Panc1 (cell line): ENCODE data around the gene RNF11. TPM values are rescaled to one million over a fixed set of nuclear protein-coding genes. Genes with fewer than 3 reads are reported as not detected.

ENCODE experiments used
- ATAC-seq: fragments of 200-7000 bp; cut with Tn5 transposase; 2 replicates; pipeline ENCODE4 v1.9.1; 2020; ENCODE audit warnings: mild to moderate bottlenecking, moderate library complexity
- BruUV-seq: library from RNA; stranded (reverse); fragments of 400-500 nt; replicated peaks from 2 replicates; lab custom pipeline; 2021; lab: Mats Ljungman, UMichigan
- CTCF ChIA-PET: fragments of 300-600 bp; sonication (Branson Sonifier 250); formaldehyde crosslinking; loops from one replicate; lab custom pipeline; 2022; ENCODE audit warnings: antibody characterized with exemption; lab: Charles Lee
- POLR2A ChIA-PET: fragments of 300-600 bp; sonication (Branson Sonifier 250); formaldehyde crosslinking; loops from one replicate; lab custom pipeline; 2022; ENCODE audit warnings: antibody characterized with exemption; lab: Charles Lee
- DNase-seq: peaks from one replicate; pipeline ENCODE4 v3.0.0-alpha.2; 2010; ENCODE audit warnings: low read depth, low spot score
- H3K27ac ChIP-seq: 2 replicates; pipeline ENCODE4 v1.5.1; 2011; ENCODE audit warnings: mild to moderate bottlenecking, low read length, inconsistent platforms
- H3K27me3 ChIP-seq: fragments of 200-500 bp; sonication (Bioruptor generic); 2 replicates; pipeline ENCODE4 v1.6.0; 2014; ENCODE audit warnings: low read length, inconsistent platforms; ENCODE audit not compliant: control insufficient read depth, insufficient read depth
- H3K36me3 ChIP-seq: fragments of 200-500 bp; sonication (Bioruptor generic); 2 replicates; pipeline ENCODE4 v1.5.1; 2014; ENCODE audit warnings: inconsistent platforms, mild to moderate bottlenecking, low read length, moderate library complexity; ENCODE audit not compliant: control insufficient read depth, insufficient read depth
- H3K4me1 ChIP-seq: 2 replicates; pipeline ENCODE4 v1.5.1; 2011; ENCODE audit warnings: inconsistent platforms, mild to moderate bottlenecking, low read length, moderate library complexity; ENCODE audit not compliant: control insufficient read depth, insufficient read depth
- H3K4me3 ChIP-seq, 2 experiments: 2 replicates each; pipeline ENCODE4 v1.5.1; 2011 to 2012; ENCODE audit warnings: low read depth in 2 of 2, low read length in 2 of 2, mild to moderate bottlenecking in 2 of 2, inconsistent platforms in 1 of 2, moderate library complexity in 1 of 2
- H3K9me3 ChIP-seq: fragments of 200-500 bp; sonication (Bioruptor generic); 2 replicates; pipeline ENCODE4 v1.5.1; 2014; ENCODE audit warnings: low read depth, mild to moderate bottlenecking, inconsistent platforms, low read length, moderate library complexity; ENCODE audit not compliant: control insufficient read depth, insufficient read depth
- POLR2AphosphoS5 ChIP-seq: IDR thresholded peaks from 2 replicates; pipeline ENCODE4 v1.6.1; 2012; ENCODE audit warnings: mild to moderate bottlenecking, low read depth, low read length, moderate library complexity
- REST ChIP-seq, 2 experiments: IDR thresholded peaks; 2 replicates each; pipeline ENCODE4 v1.6.1; 2011 to 2012; ENCODE audit warnings: low read depth in 2 of 2, control low read depth in 1 of 2, low read length in 1 of 2, mild to moderate bottlenecking in 1 of 2, moderate library complexity in 1 of 2; ENCODE audit not compliant: insufficient read depth in 1 of 2
- TCF7L2 ChIP-seq: IDR thresholded peaks from 2 replicates; pipeline ENCODE4 v1.6.1; 2011; ENCODE audit warnings: mild to moderate bottlenecking, low read depth, low read length, inconsistent platforms
- in situ Hi-C: cut with HindIII; loops from 2 replicates; pipeline ENCODE4 v1.10.0; 2016; ENCODE audit warnings: low sequenced_read_pairs, low pct_unique_long_range_greater_than_20kb
- intact Hi-C: fragments of 100-400 bp; cut with micrococcal nuclease; formaldehyde crosslinking; loops from one replicate; pipeline ENCODE4 v1.10.0; 2022; ENCODE audit not compliant: unreplicated experiment
- total RNA-seq: library from RNA; stranded (reverse); gene quantifications from one replicate; pipeline ENCODE4 v1.2.1, GENCODE V29; 2021; ENCODE audit not compliant: unreplicated experiment
- TF ChIP-seq, protein P1 (sequence below): fragments of 450-650 bp; IDR thresholded peaks from 2 replicates; pipeline ENCODE4 v1.5.1; 2017; ENCODE audit warnings: mild to moderate bottlenecking

RNF11 gene
- total RNA-seq, 1 experiment from 2014 or later = 86.0 TPM

DNA sequence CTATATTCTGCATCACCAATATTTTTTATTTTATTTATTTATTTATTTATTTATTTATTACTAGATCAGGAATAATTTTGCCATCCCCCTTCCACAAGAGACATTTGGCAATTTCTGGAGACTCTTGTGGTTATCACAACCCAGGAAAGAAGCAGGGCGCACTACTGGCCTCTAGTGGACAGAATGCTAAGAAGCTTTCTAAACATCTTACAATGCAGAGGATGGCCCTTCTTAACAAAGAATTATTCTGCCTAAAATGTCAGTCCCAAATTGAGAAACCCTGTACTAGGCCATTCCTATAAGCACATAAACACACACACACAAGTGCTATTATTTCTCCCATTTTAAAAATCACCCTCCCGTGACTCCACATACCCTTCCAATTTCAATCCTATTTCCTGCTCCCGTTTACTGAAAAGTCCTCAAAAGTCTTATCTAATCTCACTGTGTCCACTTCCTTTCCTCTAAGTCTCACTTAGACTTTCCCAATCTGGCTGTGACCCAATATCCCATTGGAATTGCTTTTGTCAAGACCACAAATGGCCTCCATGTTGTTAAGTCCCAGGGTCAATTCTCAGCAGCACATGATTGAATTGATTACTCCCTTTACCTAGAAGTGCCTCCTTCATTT, 43.7 kb upstream of the RNF11 start:
- CTCF ChIA-PET = interaction anchor here (0.7 kb wide), 1 partner anchor 14 kb away, joined by 3 read pairs; no protein-coding TSS in a partner anchor
- in situ Hi-C loops = no loop called here
- Histone ChIP-seq H3K4me3 (no peak overlapping the region), H3K9me3 (no peaks in the 10 kb centered on the region), H3K36me3 (no peaks in the 10 kb centered on the region), H3K4me1 (no peaks in the 10 kb centered on the region), H3K27ac (no peak overlapping the region), H3K27me3 (no peaks in the 10 kb centered on the region)
- POLR2A ChIA-PET = interaction anchor here (0.6 kb wide), 2 partner anchors 396 to 444 kb away, joined by 3 to 5 read pairs; no protein-coding TSS in a partner anchor
- TF ChIP-seq POLR2AphosphoS5 (no peak), TCF7L2 (no peak), REST (IDR thresholded peaks at IDR 0.05; ENCODE audit: insufficient read depth in 1 of 2, low read depth in 2 of 2, low read length in 1 of 2) (no peak)
- TF ChIP-seq, protein P1, sequence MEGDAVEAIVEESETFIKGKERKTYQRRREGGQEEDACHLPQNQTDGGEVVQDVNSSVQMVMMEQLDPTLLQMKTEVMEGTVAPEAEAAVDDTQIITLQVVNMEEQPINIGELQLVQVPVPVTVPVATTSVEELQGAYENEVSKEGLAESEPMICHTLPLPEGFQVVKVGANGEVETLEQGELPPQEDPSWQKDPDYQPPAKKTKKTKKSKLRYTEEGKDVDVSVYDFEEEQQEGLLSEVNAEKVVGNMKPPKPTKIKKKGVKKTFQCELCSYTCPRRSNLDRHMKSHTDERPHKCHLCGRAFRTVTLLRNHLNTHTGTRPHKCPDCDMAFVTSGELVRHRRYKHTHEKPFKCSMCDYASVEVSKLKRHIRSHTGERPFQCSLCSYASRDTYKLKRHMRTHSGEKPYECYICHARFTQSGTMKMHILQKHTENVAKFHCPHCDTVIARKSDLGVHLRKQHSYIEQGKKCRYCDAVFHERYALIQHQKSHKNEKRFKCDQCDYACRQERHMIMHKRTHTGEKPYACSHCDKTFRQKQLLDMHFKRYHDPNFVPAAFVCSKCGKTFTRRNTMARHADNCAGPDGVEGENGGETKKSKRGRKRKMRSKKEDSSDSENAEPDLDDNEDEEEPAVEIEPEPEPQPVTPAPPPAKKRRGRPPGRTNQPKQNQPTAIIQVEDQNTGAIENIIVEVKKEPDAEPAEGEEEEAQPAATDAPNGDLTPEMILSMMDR = peak; percentile 84
- DNase-seq (no peak), ATAC-seq (peak; percentile 82)
- intact Hi-C loops = loop anchor here (2.0 kb wide), 1 partner anchor 418 kb away; no protein-coding TSS in a partner anchor
- BruUV-seq = no TSS peak

- POLR2A ChIA-PET = no interaction called here
- BruUV-seq = no TSS peak
- intact Hi-C loops = loop anchor here (2.0 kb wide), 1 partner anchor 419 kb away; no protein-coding TSS in a partner anchor
Measured at GRCh38 chr1:51193564-51193963, 42.5 kb upstream of the RNF11 start.

More at GRCh38 chr1:51193564-51193963, 42.5 kb upstream of the RNF11 start:
- Histone ChIP-seq H3K9me3 (no peaks in the 10 kb centered on the region), H3K4me3 (no peak overlapping the region), H3K27me3 (no peaks in the 10 kb centered on the region), H3K27ac (no peak overlapping the region), H3K4me1 (no peaks in the 10 kb centered on the region), H3K36me3 (no peaks in the 10 kb centered on the region)
- CTCF ChIA-PET = no interaction called here
- DNase-seq = no peak
- TF ChIP-seq POLR2AphosphoS5 (no peak), REST (IDR thresholded peaks at IDR 0.05; ENCODE audit: insufficient read depth in 1 of 2, low read depth in 2 of 2, low read length in 1 of 2) (no peak)
- ATAC-seq = no peak
- in situ Hi-C loops = no loop called here
